Measurements from ENCODE around the gene GAS2L1.
A peak's percentile ranks its signal among the peaks of the same experiment; 100 is the strongest.

GAS2L1 gene

GRCh38 chr22:29315286-29316140 lies 9.1 kb downstream of the GAS2L1 start, which contains the start of gene RASL10A:
RASL10A (minus strand) TSS chr22:29315697; CDS start chr22:29315246, 451 bp downstream.
- Histone ChIP-seq H3K27ac (ENCODE audit: low read depth, low read length) (no peak within 1 kb of the TSS), H3K4me1 (ENCODE audit: control insufficient read depth, insufficient read depth, low read length) (peaks cover 6% of the 10 kb centered on the region; the same call in 1 of the 2 replicates), H3K27me3 (ENCODE audit: control insufficient read depth, insufficient read depth, low read length) (peaks cover 46% of the 10 kb centered on the region), H3K9me3 (ENCODE audit: control insufficient read depth, insufficient read depth, low read length) (no peaks in the 10 kb centered on the region), H3K36me3 (ENCODE audit: control insufficient read depth, insufficient read depth, low read length) (no peaks in the 10 kb centered on the region), H3K9ac (ENCODE audit: low read depth, low read length) (no peak within 1 kb of the TSS), H3K4me3 (ENCODE audit: low read depth, low read length) (peak within 1 kb of the TSS; percentile 40; the same call in 1 of the 2 replicates)

GRCh38 chr22:29316141-29316828 lies 9.8 kb downstream of the GAS2L1 start:
- Histone ChIP-seq H3K27ac (ENCODE audit: low read depth, low read length) (no peak overlapping the region), H3K9me3 (ENCODE audit: control insufficient read depth, insufficient read depth, low read length) (no peaks in the 10 kb centered on the region), H3K27me3 (ENCODE audit: control insufficient read depth, insufficient read depth, low read length) (peaks cover 46% of the 10 kb centered on the region), H3K4me3 (ENCODE audit: low read depth, low read length) (no peak overlapping the region; the same call in 1 of the 2 replicates), H3K9ac (ENCODE audit: low read depth, low read length) (no peak overlapping the region), H3K4me1 (ENCODE audit: control insufficient read depth, insufficient read depth, low read length) (no peaks in the 10 kb centered on the region), H3K36me3 (ENCODE audit: control insufficient read depth, insufficient read depth, low read length) (no peaks in the 10 kb centered on the region)

GRCh38 chr22:29317827-29318454 lies 11.5 kb downstream of the GAS2L1 start:
- no peaks in the 10 kb centered on the region for H3K9me3 ChIP-seq (ENCODE audit: control insufficient read depth, insufficient read depth, low read length)
- no peaks in the 10 kb centered on the region for H3K36me3 ChIP-seq (ENCODE audit: control insufficient read depth, insufficient read depth, low read length)
- no peaks in the 10 kb centered on the region for H3K4me1 ChIP-seq (ENCODE audit: control insufficient read depth, insufficient read depth, low read length)
- H3K27me3 ChIP-seq (ENCODE audit: control insufficient read depth, insufficient read depth, low read length): peaks cover 44% of the 10 kb centered on the region
- H3K9ac ChIP-seq (ENCODE audit: low read depth, low read length): no peak overlapping the region
- no peak overlapping the region for H3K4me3 ChIP-seq (ENCODE audit: low read depth, low read length)
- no peak overlapping the region for H3K27ac ChIP-seq (ENCODE audit: low read depth, low read length)

GRCh38 chr22:29319072-29319471 lies 12.6 kb downstream of the GAS2L1 start:
- H3K9ac ChIP-seq (ENCODE audit: low read depth, low read length): no peak overlapping the region
- no peak overlapping the region for H3K27ac ChIP-seq (ENCODE audit: low read depth, low read length)
- H3K27me3 ChIP-seq (ENCODE audit: control insufficient read depth, insufficient read depth, low read length): peaks cover 33% of the 10 kb centered on the region
- no peaks in the 10 kb centered on the region for H3K4me1 ChIP-seq (ENCODE audit: control insufficient read depth, insufficient read depth, low read length)
- no peaks in the 10 kb centered on the region for H3K36me3 ChIP-seq (ENCODE audit: control insufficient read depth, insufficient read depth, low read length)
- no peak overlapping the region for H3K4me3 ChIP-seq (ENCODE audit: low read depth, low read length)
- no peaks in the 10 kb centered on the region for H3K9me3 ChIP-seq (ENCODE audit: control insufficient read depth, insufficient read depth, low read length)

GRCh38 chr22:29320546-29320945 lies 14.1 kb downstream of the GAS2L1 start:
- Histone ChIP-seq H3K4me1 (ENCODE audit: control insufficient read depth, insufficient read depth, low read length) (no peaks in the 10 kb centered on the region), H3K27ac (ENCODE audit: low read depth, low read length) (no peak overlapping the region), H3K36me3 (ENCODE audit: control insufficient read depth, insufficient read depth, low read length) (no peaks in the 10 kb centered on the region), H3K4me3 (ENCODE audit: low read depth, low read length) (no peak overlapping the region), H3K27me3 (ENCODE audit: control insufficient read depth, insufficient read depth, low read length) (peaks cover 19% of the 10 kb centered on the region), H3K9me3 (ENCODE audit: control insufficient read depth, insufficient read depth, low read length) (no peaks in the 10 kb centered on the region), H3K9ac (ENCODE audit: low read depth, low read length) (no peak overlapping the region)

GRCh38 chr22:29323641-29324040 lies 17.2 kb downstream of the GAS2L1 start:
- Histone ChIP-seq H3K9me3 (ENCODE audit: control insufficient read depth, insufficient read depth, low read length) (no peaks in the 10 kb centered on the region), H3K9ac (ENCODE audit: low read depth, low read length) (no peak overlapping the region), H3K4me1 (ENCODE audit: control insufficient read depth, insufficient read depth, low read length) (no peaks in the 10 kb centered on the region), H3K36me3 (ENCODE audit: control insufficient read depth, insufficient read depth, low read length) (peaks cover 10% of the 10 kb centered on the region), H3K4me3 (ENCODE audit: low read depth, low read length) (no peak overlapping the region), H3K27me3 (ENCODE audit: control insufficient read depth, insufficient read depth, low read length) (no peaks in the 10 kb centered on the region), H3K27ac (ENCODE audit: low read depth, low read length) (no peak overlapping the region)

GRCh38 chr22:29325356-29325755 lies 18.9 kb downstream of the GAS2L1 start:
- Histone ChIP-seq H3K4me1 (ENCODE audit: control insufficient read depth, insufficient read depth, low read length) (no peaks in the 10 kb centered on the region), H3K9me3 (ENCODE audit: control insufficient read depth, insufficient read depth, low read length) (no peaks in the 10 kb centered on the region), H3K9ac (ENCODE audit: low read depth, low read length) (no peak overlapping the region), H3K27me3 (ENCODE audit: control insufficient read depth, insufficient read depth, low read length) (no peaks in the 10 kb centered on the region), H3K27ac (ENCODE audit: low read depth, low read length) (no peak overlapping the region), H3K4me3 (ENCODE audit: low read depth, low read length) (no peak overlapping the region), H3K36me3 (ENCODE audit: control insufficient read depth, insufficient read depth, low read length) (peaks cover 21% of the 10 kb centered on the region)

- Histone ChIP-seq H3K4me1 (ENCODE audit: control insufficient read depth, insufficient read depth, low read length) (no peaks in the 10 kb centered on the region), H3K27ac (ENCODE audit: low read depth, low read length) (no peak overlapping the region), H3K9me3 (ENCODE audit: control insufficient read depth, insufficient read depth, low read length) (no peaks in the 10 kb centered on the region), H3K9ac (ENCODE audit: low read depth, low read length) (no peak overlapping the region), H3K27me3 (ENCODE audit: control insufficient read depth, insufficient read depth, low read length) (no peaks in the 10 kb centered on the region), H3K36me3 (ENCODE audit: control insufficient read depth, insufficient read depth, low read length) (peaks cover 24% of the 10 kb centered on the region), H3K4me3 (ENCODE audit: low read depth, low read length) (no peak overlapping the region)
Observed at GRCh38 chr22:29325785-29326315, 19.4 kb downstream of the GAS2L1 start.

GRCh38 chr22:29326481-29326880 lies 20.0 kb downstream of the GAS2L1 start:
- Histone ChIP-seq H3K9ac (ENCODE audit: low read depth, low read length) (no peak overlapping the region), H3K9me3 (ENCODE audit: control insufficient read depth, insufficient read depth, low read length) (no peaks in the 10 kb centered on the region), H3K36me3 (ENCODE audit: control insufficient read depth, insufficient read depth, low read length) (peaks cover 31% of the 10 kb centered on the region), H3K27ac (ENCODE audit: low read depth, low read length) (no peak overlapping the region), H3K4me1 (ENCODE audit: control insufficient read depth, insufficient read depth, low read length) (no peaks in the 10 kb centered on the region), H3K27me3 (ENCODE audit: control insufficient read depth, insufficient read depth, low read length) (no peaks in the 10 kb centered on the region), H3K4me3 (ENCODE audit: low read depth, low read length) (no peak overlapping the region)

GRCh38 chr22:29327089-29327764 lies 20.8 kb downstream of the GAS2L1 start:
- Histone ChIP-seq H3K4me1 (ENCODE audit: control insufficient read depth, insufficient read depth, low read length) (no peaks in the 10 kb centered on the region), H3K36me3 (ENCODE audit: control insufficient read depth, insufficient read depth, low read length) (peaks cover 33% of the 10 kb centered on the region), H3K9ac (ENCODE audit: low read depth, low read length) (no peak overlapping the region), H3K9me3 (ENCODE audit: control insufficient read depth, insufficient read depth, low read length) (no peaks in the 10 kb centered on the region), H3K27ac (ENCODE audit: low read depth, low read length) (no peak overlapping the region), H3K27me3 (ENCODE audit: control insufficient read depth, insufficient read depth, low read length) (no peaks in the 10 kb centered on the region), H3K4me3 (ENCODE audit: low read depth, low read length) (no peak overlapping the region)

Measured in HUES48 (cell line).